SK-N-MC (cell line): Measurements from ENCODE around the gene ABI3.

Source experiments
- DNase-seq: peaks from one replicate; pipeline ENCODE4 v3.0.0-alpha.2; 2011; ENCODE audit warnings: low read depth, low spot score
- H3K27ac ChIP-seq: fragments of 200-600 bp; sonication (generic); 2 replicates; pipeline ENCODE4 v1.5.1; 2016; ENCODE audit warnings: mixed run types
- H3K36me3 ChIP-seq: fragments of 200-600 bp; sonication (generic); 2 replicates; pipeline ENCODE4 v1.6.1; 2017; ENCODE audit warnings: antibody characterized with exemption, low read length, mixed read lengths; ENCODE audit not compliant: insufficient read depth
- H3K4me3 ChIP-seq: fragments of 200-600 bp; sonication (generic); 2 replicates; pipeline ENCODE4 v1.5.1; 2016
- H3K9ac ChIP-seq: fragments of 200-600 bp; sonication (generic); 2 replicates; pipeline ENCODE4 v1.8.0; 2017; ENCODE audit warnings: mixed run types, mixed read lengths; ENCODE audit not compliant: insufficient read length
- H3K9me3 ChIP-seq: fragments of 200-600 bp; sonication (generic); 2 replicates; pipeline ENCODE4 v1.6.1; 2017; ENCODE audit warnings: low read depth, mild to moderate bottlenecking, antibody characterized with exemption, low read length, moderate library complexity, mixed read lengths
- EZH2 ChIP-seq: fragments of 200-600 bp; sonication (generic); IDR thresholded peaks from one replicate; pipeline ENCODE4 v1.6.1; 2017; ENCODE audit warnings: antibody characterized with exemption
- FOXP2 ChIP-seq: optimal IDR thresholded peaks from 2 replicates; pipeline ENCODE3; 2011; ENCODE audit warnings: mild to moderate bottlenecking, moderate library complexity; ENCODE audit not compliant: insufficient read depth; ENCODE audit errors: extremely low read length, control extremely low read depth
- POLR2AphosphoS5 ChIP-seq: IDR thresholded peaks from 2 replicates; pipeline ENCODE4 v1.6.1; 2012; ENCODE audit warnings: mild to moderate bottlenecking, low read depth, low read length, borderline replicate concordance

The ABI3 gene

DNA sequence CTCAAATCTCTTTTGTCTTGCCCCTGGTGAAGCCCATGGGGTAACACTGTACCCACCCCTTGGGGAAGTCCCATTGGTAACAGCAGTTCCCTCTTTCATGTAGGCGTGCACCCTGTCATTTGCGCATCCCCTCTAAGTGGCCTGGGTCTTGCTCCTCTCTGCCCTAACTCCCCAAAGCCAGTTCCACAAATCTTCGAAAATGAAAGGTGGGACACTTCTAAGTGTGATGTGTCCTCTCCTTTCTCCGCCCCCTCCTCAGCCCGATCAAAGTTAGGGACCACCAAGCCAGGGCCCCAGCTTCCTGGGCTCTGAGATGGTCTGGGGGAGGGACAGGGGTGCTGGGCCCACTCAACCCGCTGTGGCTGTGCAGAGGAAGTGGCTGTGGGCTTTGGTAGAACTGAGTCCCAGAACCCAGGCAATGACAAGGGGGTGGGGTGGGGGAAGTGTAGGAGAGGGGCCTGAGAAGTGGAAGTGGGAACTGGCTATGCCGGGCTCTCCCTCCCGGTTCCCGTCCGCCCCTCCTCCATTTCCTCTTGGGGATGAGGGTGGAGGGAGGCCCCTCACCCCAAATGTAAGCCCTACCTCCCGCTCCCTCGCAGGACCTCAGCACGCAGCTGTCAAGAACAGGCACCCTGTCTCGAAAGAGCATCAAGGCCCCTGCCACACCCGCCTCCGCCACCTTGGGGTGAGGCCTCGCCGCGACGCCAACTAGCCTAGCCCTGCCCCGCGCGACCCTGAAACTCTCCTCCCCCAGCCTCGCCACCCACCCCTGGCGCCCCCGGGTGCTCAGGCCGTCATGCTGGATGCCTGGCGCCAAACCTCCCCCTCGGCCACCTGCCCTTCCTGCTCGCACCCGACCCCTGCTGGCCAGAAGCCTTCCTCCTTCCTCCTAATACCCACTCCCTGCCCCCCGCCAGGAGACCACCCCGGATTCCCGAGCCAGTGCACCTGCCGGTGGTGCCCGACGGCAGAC, 8.7 kb downstream of the ABI3 start:
- Histone ChIP-seq H3K9ac (no peak overlapping the region), H3K4me3 (no peak overlapping the region), H3K9me3 (no peaks in the 10 kb centered on the region), H3K36me3 (peaks cover 13% of the 10 kb centered on the region; the same call in 1 of the 2 replicates), H3K27ac (no peak overlapping the region)
- no peak for DNase-seq
- TF ChIP-seq FOXP2 (no peak), POLR2AphosphoS5 (no peak), EZH2 (no peak)

DNA sequence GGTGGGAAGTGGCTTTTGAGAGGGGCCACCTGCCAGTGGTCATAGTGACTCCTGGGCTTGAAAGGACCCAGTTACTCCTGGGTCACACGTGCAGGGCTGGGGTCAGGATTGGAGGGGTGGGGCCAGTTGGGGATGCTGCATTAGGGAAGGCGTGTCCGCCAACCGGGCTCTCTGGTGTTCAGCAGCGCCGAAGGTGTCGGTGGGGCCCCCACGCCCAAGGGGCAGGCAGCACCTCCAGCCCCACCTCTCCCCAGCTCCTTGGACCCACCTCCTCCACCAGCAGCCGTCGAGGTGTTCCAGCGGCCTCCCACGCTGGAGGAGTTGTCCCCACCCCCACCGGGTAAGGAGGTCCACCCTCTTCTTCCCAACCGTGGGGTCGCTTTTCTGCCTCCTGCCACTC, 9.5 kb downstream of the ABI3 start:
- Histone ChIP-seq H3K4me3 (no peak overlapping the region), H3K9me3 (no peaks in the 10 kb centered on the region), H3K36me3 (peaks cover 20% of the 10 kb centered on the region; the same call in 1 of the 2 replicates), H3K27ac (no peak overlapping the region), H3K9ac (no peak overlapping the region)
- TF ChIP-seq FOXP2: no peak
- no peak for TF ChIP-seq EZH2
- TF ChIP-seq POLR2AphosphoS5: no peak
- no peak for DNase-seq

DNA sequence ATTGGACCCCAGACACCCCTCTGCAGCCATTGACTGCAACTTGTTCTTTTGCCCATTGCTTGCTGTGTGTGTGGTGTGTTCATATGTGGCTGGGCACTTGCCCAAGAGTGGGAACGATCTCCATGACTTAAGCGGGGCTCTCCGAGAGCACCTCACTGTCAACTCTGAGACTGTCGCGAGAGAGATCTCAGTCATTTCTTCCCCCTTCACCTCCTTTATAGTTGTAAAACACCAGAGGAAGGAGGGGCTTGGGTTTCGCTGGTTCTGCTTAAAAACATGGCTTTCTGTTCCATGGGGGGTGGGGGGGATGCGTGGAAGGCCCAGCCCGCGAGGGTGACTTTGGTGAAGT, 12.6 kb downstream of the ABI3 start:
- Histone ChIP-seq H3K4me3 (no peak overlapping the region), H3K36me3 (peaks cover 40% of the 10 kb centered on the region), H3K9ac (no peak overlapping the region), H3K27ac (peak overlapping the region; percentile 59), H3K9me3 (no peaks in the 10 kb centered on the region)
- DNase-seq: no peak
- TF ChIP-seq FOXP2 (no peak), EZH2 (no peak), POLR2AphosphoS5 (no peak)

DNA sequence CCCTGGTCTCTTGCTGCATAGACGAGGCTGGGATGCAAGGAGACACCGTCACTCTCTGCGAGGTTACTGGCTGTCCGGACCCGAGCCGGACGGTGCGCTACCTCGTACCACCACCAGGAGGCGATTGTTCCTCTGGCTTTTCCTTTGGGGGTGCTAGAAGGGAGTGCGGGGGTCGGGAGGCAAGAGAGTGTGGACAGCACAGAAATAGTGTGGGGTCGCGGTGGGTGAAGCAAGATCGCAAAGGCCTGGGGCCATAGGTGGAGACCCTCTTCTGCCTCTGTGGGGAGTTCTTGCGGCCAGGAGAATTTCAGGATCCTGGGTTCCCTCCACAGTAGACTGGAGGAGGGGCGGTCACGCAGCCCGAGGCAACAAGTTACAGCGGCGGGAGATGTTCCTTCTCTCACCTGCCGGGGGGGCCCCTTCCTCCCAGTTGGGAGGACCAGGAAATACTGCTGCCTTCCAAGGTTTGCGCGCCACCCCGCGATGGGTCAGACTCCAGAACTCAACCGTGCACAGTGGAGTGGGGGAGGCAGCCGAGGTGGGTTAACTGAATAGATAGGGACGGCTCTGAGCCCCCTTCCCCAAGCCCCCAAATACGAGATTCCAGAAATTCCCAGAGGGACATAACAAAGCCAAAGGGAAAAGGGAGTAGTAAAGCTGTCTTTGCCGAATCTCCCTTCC, 13.2 kb downstream of the ABI3 start:
- peaks cover 40% of the 10 kb centered on the region for H3K36me3 ChIP-seq
- no peak overlapping the region for H3K4me3 ChIP-seq
- DNase-seq: no peak
- TF ChIP-seq FOXP2 (no peak), EZH2 (no peak), POLR2AphosphoS5 (no peak; the same call in 1 of the 2 replicates)
- peak overlapping the region; percentile 59 for H3K27ac ChIP-seq
- H3K9ac ChIP-seq: no peak overlapping the region
- H3K9me3 ChIP-seq: no peaks in the 10 kb centered on the region

DNA sequence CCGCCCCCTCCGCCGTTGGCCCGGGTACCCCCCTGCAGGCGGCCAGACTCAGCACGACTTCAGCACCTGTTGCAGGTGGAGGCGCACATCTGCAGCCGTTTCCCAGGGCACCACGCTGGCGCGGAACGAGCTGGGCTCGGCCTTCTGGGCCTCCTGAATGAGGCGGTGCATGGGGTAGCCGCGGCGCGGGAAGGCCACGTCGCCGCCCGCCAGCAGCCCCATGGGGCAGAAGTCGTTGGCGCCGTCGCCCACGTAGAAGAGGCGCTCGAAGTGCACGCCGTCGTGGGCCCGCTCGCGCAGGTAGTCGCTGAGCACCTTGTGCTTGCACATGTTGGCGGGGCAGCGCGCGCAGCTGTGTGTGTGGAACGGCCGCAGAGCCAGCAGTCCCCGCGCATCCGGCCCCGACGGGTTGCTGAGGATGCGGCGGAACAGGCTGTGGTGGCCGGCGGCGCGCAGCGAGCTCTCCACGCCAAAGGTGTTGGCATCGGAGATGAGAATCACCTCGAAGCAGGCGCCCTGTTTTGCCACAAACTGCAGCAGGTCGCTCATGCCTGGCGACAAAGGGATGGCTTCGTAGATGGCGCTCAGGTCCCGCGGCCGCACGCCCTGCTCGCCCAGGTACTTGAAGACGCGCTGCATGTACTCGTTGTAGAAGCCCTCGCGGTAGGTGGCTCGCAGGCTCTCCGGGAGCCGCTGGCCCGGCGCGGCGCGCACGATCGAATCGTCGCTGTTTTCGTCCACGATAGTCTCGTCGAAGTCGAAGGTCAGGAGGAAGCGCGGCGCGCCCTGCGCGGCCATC, 13.9 kb downstream of the ABI3 start:
- no peak overlapping the region for H3K27ac ChIP-seq
- H3K36me3 ChIP-seq: peaks cover 40% of the 10 kb centered on the region
- H3K4me3 ChIP-seq: no peak overlapping the region
- H3K9ac ChIP-seq: no peak overlapping the region
- no peaks in the 10 kb centered on the region for H3K9me3 ChIP-seq
- TF ChIP-seq FOXP2 (no peak), EZH2 (no peak), POLR2AphosphoS5 (no peak)
- no peak for DNase-seq

DNA sequence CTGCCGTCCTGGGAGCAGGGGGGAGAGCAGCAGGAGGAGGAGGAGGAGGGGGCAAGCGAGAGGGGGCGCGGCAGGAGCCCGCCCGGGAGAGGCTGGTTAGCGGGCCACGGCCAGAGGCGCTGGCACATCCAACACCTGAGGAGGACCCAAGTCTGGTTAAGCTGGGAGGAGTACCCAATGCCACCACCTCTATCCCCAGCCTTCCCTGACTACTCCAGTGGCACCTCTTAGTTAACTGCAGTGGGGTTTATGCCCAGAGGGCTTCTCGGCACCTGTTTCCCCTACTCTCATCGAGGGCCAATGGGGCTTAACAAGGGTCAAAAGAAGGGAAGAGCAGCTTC, 14.5 kb downstream of the ABI3 start:
- Histone ChIP-seq H3K9me3 (no peaks in the 10 kb centered on the region), H3K27ac (no peak overlapping the region), H3K36me3 (peaks cover 40% of the 10 kb centered on the region), H3K9ac (no peak overlapping the region), H3K4me3 (no peak overlapping the region)
- no peak for DNase-seq
- TF ChIP-seq EZH2: no peak
- no peak for TF ChIP-seq FOXP2
- TF ChIP-seq POLR2AphosphoS5: no peak; the same call in 1 of the 2 replicates

DNA sequence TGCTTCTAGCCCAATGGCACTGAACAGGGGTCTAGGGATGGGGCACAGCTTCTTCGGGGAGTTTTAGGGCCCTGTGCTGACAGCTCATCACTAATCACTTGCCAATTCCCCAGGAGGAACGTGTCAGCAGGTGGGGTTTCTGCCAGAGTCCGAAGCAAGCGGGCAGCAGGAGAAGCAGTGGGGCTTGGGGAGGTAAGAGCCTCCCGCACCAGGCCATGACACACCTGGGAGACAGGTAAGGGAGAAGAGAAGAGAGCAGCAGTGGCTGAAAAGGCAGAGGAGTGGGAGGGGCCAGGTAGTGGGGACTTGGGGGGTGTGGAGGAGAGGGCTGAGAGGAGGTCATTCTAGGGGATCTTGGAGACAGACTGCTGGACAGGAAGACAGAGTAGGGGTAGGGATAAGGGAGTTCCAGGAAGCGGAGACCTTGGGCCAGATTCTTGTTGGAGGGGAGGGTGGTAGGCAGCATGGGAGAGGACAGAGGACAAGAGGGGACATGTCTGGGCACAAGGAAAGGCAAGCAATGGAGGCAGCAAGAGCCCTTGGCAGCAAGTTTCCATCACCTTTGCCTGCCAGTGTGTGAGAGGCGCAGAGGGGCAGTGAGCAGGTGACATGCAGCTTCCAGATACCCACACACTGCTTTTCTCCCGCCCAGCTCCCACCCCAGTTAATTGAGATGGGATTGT, 15.2 kb downstream of the ABI3 start:
- H3K9me3 ChIP-seq: no peaks in the 10 kb centered on the region
- DNase-seq: no peak
- H3K36me3 ChIP-seq: peaks cover 40% of the 10 kb centered on the region
- peak overlapping the region; percentile 94; the same call in 1 of the 2 replicates for H3K27ac ChIP-seq
- H3K4me3 ChIP-seq: no peak overlapping the region
- no peak for TF ChIP-seq POLR2AphosphoS5
- no peak for TF ChIP-seq FOXP2
- no peak for TF ChIP-seq EZH2
- H3K9ac ChIP-seq: no peak overlapping the region
